ENCODE data around the gene YWHAE.
"Not testable (repeated sequence)": the region's sequence is repeated elsewhere in the genome, so short reads cannot be mapped to it uniquely, and the experiment has no call there.

DNA sequence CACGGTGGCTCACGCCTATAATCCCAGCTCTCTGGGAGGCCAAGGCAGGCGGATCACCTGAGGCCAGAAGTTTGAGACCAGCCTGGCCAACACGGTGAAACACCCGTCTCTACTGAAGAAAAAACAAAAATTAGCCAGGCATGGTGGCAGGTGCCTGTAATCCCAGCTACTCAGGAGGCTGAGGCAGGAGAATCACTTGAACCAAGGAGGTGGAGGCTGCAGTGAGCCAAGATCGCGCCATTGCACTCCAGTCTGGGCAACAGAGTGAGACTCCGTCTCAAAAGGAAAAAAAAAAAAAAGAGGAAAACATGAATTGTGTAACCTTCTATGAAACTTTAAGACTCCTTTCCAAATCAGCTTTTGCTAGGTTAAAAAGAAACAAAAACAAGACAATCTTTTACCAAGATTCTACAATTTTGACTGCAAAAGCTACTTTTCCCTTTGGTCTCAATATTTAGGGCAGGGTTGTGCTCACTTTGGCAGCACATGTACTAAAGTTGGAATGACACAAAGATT lies 13.3 kb downstream of the YWHAE start:
- TF ChIP-seq, protein P1, sequence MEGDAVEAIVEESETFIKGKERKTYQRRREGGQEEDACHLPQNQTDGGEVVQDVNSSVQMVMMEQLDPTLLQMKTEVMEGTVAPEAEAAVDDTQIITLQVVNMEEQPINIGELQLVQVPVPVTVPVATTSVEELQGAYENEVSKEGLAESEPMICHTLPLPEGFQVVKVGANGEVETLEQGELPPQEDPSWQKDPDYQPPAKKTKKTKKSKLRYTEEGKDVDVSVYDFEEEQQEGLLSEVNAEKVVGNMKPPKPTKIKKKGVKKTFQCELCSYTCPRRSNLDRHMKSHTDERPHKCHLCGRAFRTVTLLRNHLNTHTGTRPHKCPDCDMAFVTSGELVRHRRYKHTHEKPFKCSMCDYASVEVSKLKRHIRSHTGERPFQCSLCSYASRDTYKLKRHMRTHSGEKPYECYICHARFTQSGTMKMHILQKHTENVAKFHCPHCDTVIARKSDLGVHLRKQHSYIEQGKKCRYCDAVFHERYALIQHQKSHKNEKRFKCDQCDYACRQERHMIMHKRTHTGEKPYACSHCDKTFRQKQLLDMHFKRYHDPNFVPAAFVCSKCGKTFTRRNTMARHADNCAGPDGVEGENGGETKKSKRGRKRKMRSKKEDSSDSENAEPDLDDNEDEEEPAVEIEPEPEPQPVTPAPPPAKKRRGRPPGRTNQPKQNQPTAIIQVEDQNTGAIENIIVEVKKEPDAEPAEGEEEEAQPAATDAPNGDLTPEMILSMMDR (IDR thresholded peaks at IDR 0.05) = not testable (repeated sequence)
- TF ChIP-seq POLR2A (IDR thresholded peaks at IDR 0.05) = not testable (repeated sequence)
